Stimulated activated CD4-positive, alpha-beta T cell treated with anti-CD3 and anti-CD28 coated beads, Interleukin-1b, Interleukin-23, amount 100 ng/mL, for 1 hour (primary cell): Measurements from ENCODE around the gene TM7SF2.
"Not testable (repeated sequence)": the region's sequence is repeated elsewhere in the genome, so short reads cannot be mapped to it uniquely, and the experiment has no call there.

Source experiments
- DNase-seq, 2 donors: peaks; one replicate each; pipeline ENCODE4 v3.0.0-alpha.2; 2020; ENCODE audit warnings: low read depth in 2 of 2

Gene TM7SF2

GRCh38 chr11:65114538-65115171, 3.0 kb downstream of the TM7SF2 start:
- DNase-seq: no peak

GRCh38 chr11:65115361-65116082, 3.9 kb downstream of the TM7SF2 start:
- no peak for DNase-seq

- DNase-seq: no peak
Measured at GRCh38 chr11:65116370-65117205, 4.9 kb downstream of the TM7SF2 start.

- peak; percentile 99 to 100 for DNase-seq
Measured at GRCh38 chr11:65117206-65118096, 5.8 kb downstream of the TM7SF2 start, which contains the start of gene ZNHIT2. TSS of gene ZNHIT2 (minus strand) at chr11:65117701. CDS start at chr11:65117653, 48 bp downstream.

- no peak for DNase-seq
Measured at GRCh38 chr11:65118097-65118837, 6.6 kb downstream of the TM7SF2 start.

GRCh38 chr11:65118891-65119669, 7.4 kb downstream of the TM7SF2 start:
- DNase-seq: not testable (repeated sequence)

- no peak for DNase-seq
Measured at GRCh38 chr11:65119670-65119995, 8.0 kb downstream of the TM7SF2 start.

- no peak for DNase-seq
Measured at GRCh38 chr11:65120831-65121230, 9.2 kb downstream of the TM7SF2 start.

- no peak for DNase-seq
Measured at GRCh38 chr11:65121447-65121864, 9.8 kb downstream of the TM7SF2 start.

GRCh38 chr11:65121865-65122696, 10.4 kb downstream of the TM7SF2 start, which contains the start of the genes FAU and MRPL49:
TSS of gene FAU (minus strand) at chr11:65122134. CDS start at chr11:65121813, 321 bp downstream.
TSS of gene MRPL49 (plus strand) at chr11:65122321. CDS start at chr11:65122347, 26 bp downstream.
- DNase-seq: peak; percentile 96 to 97

- no peak for DNase-seq
Measured at GRCh38 chr11:65124480-65125196, 13.0 kb downstream of the TM7SF2 start.

GRCh38 chr11:65125197-65126056, 13.8 kb downstream of the TM7SF2 start:
- no peak for DNase-seq

- DNase-seq: no peak
Measured at GRCh38 chr11:65126624-65127274, 15.1 kb downstream of the TM7SF2 start.

GRCh38 chr11:65127473-65128181, 16.0 kb downstream of the TM7SF2 start:
- no peak for DNase-seq

GRCh38 chr11:65128182-65129145, 16.8 kb downstream of the TM7SF2 start:
- no peak for DNase-seq
